K562 (cell line): ENCODE measurements around the gene SYNJ2. TPM values are rescaled to one million over a fixed set of nuclear protein-coding genes. Genes with fewer than 3 reads are reported as not detected.

Source experiments
- ATAC-seq: fragments of 200-7000 bp; cut with Tn5 transposase; 3 replicates; pipeline ENCODE4 v1.9.1; 2020; ENCODE audit warnings: moderate library complexity
- BruUV-seq: library from RNA; stranded (reverse); fragments of 400-500 nt; replicated peaks from 2 replicates; lab custom pipeline; 2021; lab: Mats Ljungman, UMichigan
- CTCF ChIA-PET: fragments of 300-600 bp; formaldehyde crosslinking; extraction: SDS; loops from one replicate; lab custom pipeline; 2021; ENCODE audit warnings: low intra/inter-chr PET ratio; lab: Yijun Ruan, JAX
- POLR2A ChIA-PET: fragments of 300-600, 350-650 bp; sonication (Branson Sonifier 250); formaldehyde crosslinking; extraction: SDS; loops from one replicate; lab custom pipeline; 2021; ENCODE audit warnings: antibody characterized with exemption, inconsistent platforms; lab: Yijun Ruan, JAX
- DNase-seq, 4 experiments: peaks; one replicate each; pipeline versions ENCODE4 v3.0.0 to v3.0.0-alpha.2; 2011 to 2018; ENCODE audit warnings: low spot score in 3 of 4, mixed read lengths in 3 of 4; ENCODE audit errors: extremely low read depth in 1 of 4
- FAIRE-seq: peaks from 2 replicates; lab custom pipeline; 2011; peaks lifted over from hg19 to GRCh38; lab: Jason Lieb, UNC
- H2AFZ ChIP-seq: 2 replicates; pipeline ENCODE4 v1.6.0; 2011; ENCODE audit warnings: low read depth, low read length, control low read depth, inconsistent platforms
- H3K27ac ChIP-seq: fragments of 200-600 bp; 3 replicates; pipeline ENCODE4 v1.8.0; 2011; ENCODE audit warnings: low read depth, mild to moderate bottlenecking, control low read depth, inconsistent platforms, low read length, moderate library complexity, mixed read lengths; ENCODE audit errors: extremely low read depth
- H3K27me3 ChIP-seq, 2 experiments: fragments of 300-600 bp in 1 of 2; 2 replicates in 1 of 2; 3 replicates in 1 of 2; pipeline versions ENCODE4 v1.6.0 to v1.8.0; 2011; ENCODE audit warnings: inconsistent platforms in 2 of 2, low read length in 2 of 2, mild to moderate bottlenecking in 1 of 2, mixed read lengths in 1 of 2, moderate library complexity in 1 of 2; ENCODE audit not compliant: control insufficient read depth in 2 of 2, insufficient read depth in 2 of 2
- H3K36me3 ChIP-seq: fragments of 300-600 bp; 3 replicates; pipeline ENCODE4 v1.8.0; 2011; ENCODE audit warnings: mild to moderate bottlenecking, low read length, inconsistent platforms; ENCODE audit not compliant: control insufficient read depth, insufficient read depth
- H3K4me1 ChIP-seq, 2 experiments: fragments of 200-600 bp in 1 of 2; replicated peaks in 1 of 2; 2 replicates in 1 of 2; 3 replicates in 1 of 2; pipeline versions ENCODE4 v1.5.1 to v1.8.0; 2011; ENCODE audit warnings: inconsistent platforms in 2 of 2, low read length in 2 of 2, mild to moderate bottlenecking in 1 of 2, mixed read lengths in 1 of 2, moderate library complexity in 1 of 2; ENCODE audit not compliant: control insufficient read depth in 2 of 2, insufficient read depth in 2 of 2
- H3K4me2 ChIP-seq: 2 replicates; pipeline ENCODE4 v1.6.1; 2011; ENCODE audit warnings: low read length, control low read depth, inconsistent platforms, mixed read lengths; ENCODE audit not compliant: insufficient read depth
- H3K4me3 ChIP-seq: fragments of 200-600 bp; sonication (generic), shearing (Covaris generic); 2 replicates; pipeline ENCODE4 v1.5.1; 2016; ENCODE audit warnings: control low read depth, inconsistent platforms
- H3K79me2 ChIP-seq: fragments of 200-600 bp; 3 replicates; pipeline ENCODE4 v1.8.0; 2011; ENCODE audit warnings: low read length, inconsistent platforms; ENCODE audit not compliant: control insufficient read depth, insufficient read depth
- H3K9ac ChIP-seq, 2 experiments: 2 replicates each; pipeline versions ENCODE4 v1.6.0 to v1.6.1; 2011; ENCODE audit warnings: low read depth in 2 of 2, low read length in 2 of 2, control low read depth in 1 of 2, inconsistent platforms in 1 of 2, mild to moderate bottlenecking in 1 of 2, mixed read lengths in 1 of 2; ENCODE audit not compliant: insufficient read depth in 1 of 2
- H3K9me1 ChIP-seq: one replicate; pipeline ENCODE4 v1.6.0; 2011; ENCODE audit warnings: inconsistent platforms, mild to moderate bottlenecking, low read length, moderate library complexity; ENCODE audit not compliant: control insufficient read depth, insufficient read depth
- H3K9me3 ChIP-seq: replicated peaks from 2 replicates; pipeline ENCODE4 v1.5.1; 2011; ENCODE audit warnings: low read depth, low read length, inconsistent platforms; ENCODE audit not compliant: control insufficient read depth, insufficient read depth
- H4K20me1 ChIP-seq: replicated peaks from 2 replicates; pipeline ENCODE4 v1.6.1; 2011; ENCODE audit warnings: low read length, inconsistent platforms, mixed read lengths; ENCODE audit not compliant: control insufficient read depth, insufficient read depth
- BCL6 ChIP-seq: fragments of 250-450 bp; sonication (Bioruptor Pico); IDR thresholded peaks from 2 replicates; pipeline ENCODE4 v1.4.0; 2020
- BRD9 ChIP-seq: fragments of 450-650 bp; IDR thresholded peaks from 2 replicates; pipeline ENCODE4 v1.6.1; 2018; ENCODE audit warnings: low read depth; ENCODE audit not compliant: partially characterized antibody
- ELF1 ChIP-seq: fragments of 200-800 bp; sonication (Bioruptor generic); IDR thresholded peaks from 2 replicates; pipeline ENCODE4 v1.6.1; 2016; ENCODE audit warnings: missing genetic modification characterization, missing compliant biosample characterization
- HDAC3 ChIP-seq: fragments of 450-650 bp; IDR thresholded peaks from 2 replicates; pipeline ENCODE4 v1.6.1; 2018; ENCODE audit warnings: borderline replicate concordance, mild to moderate bottlenecking, moderate library complexity; ENCODE audit not compliant: partially characterized antibody
- NELFE ChIP-seq: IDR thresholded peaks from 2 replicates; pipeline ENCODE4 v1.6.1; 2011; ENCODE audit warnings: mild to moderate bottlenecking; ENCODE audit not compliant: insufficient read depth, insufficient read length
- POLR2A ChIP-seq: fragments of 450-650 bp; conservative IDR thresholded peaks from 2 replicates; pipeline ENCODE4 v1.6.1; 2016
- PYGO2 ChIP-seq: fragments of 450-650 bp; IDR thresholded peaks from 2 replicates; pipeline ENCODE4 v1.6.1; 2016; ENCODE audit warnings: mild to moderate bottlenecking, missing genetic modification characterization, moderate library complexity, missing compliant biosample characterization
- RFX5 ChIP-seq: IDR thresholded peaks from 2 replicates; pipeline ENCODE4 v1.6.1; 2011; ENCODE audit warnings: low read depth, mild to moderate bottlenecking, improper control_type of control experiment, low read length
- SIN3A ChIP-seq, 2 experiments: fragments of 150-350 bp in 1 of 2; IDR thresholded peaks; 2 replicates each; pipeline ENCODE4 v1.6.1; 2011 to 2016; ENCODE audit warnings: borderline replicate concordance in 2 of 2, low read depth in 2 of 2, low read length in 2 of 2, mild to moderate bottlenecking in 2 of 2, moderate library complexity in 2 of 2; ENCODE audit not compliant: control insufficient read depth in 1 of 2
- TRIM28 ChIP-seq: fragments of 450-650 bp; IDR thresholded peaks from 2 replicates; pipeline ENCODE4 v1.6.1; 2017
- TSC22D4 ChIP-seq: fragments of 450-650 bp; IDR thresholded peaks from 2 replicates; pipeline ENCODE4 v1.6.1; 2016; ENCODE audit warnings: missing genetic modification characterization, missing biosample characterization, control low read depth
- U2AF2 ChIP-seq: fragments of 200-400 bp; formaldehyde crosslinking; optimal IDR thresholded peaks from 2 replicates; pipeline ENCODE3; 2017; ENCODE audit warnings: low read depth, mild to moderate bottlenecking, low read length
- ZNF274 ChIP-seq: IDR thresholded peaks from 2 replicates; pipeline ENCODE4 v1.6.1; 2011; ENCODE audit warnings: low read depth, mild to moderate bottlenecking, low read length, moderate library complexity, borderline replicate concordance
- WGBS: fragments of 100-300 bp; shearing (Covaris generic); methylation state at CpG from one replicate; pipeline ENCODE4 v1.1.6; 2016; ENCODE audit warnings: low coverage, mixed read lengths; ENCODE audit not compliant: insufficient coverage; ENCODE audit errors: missing lambda C conversion rate; 5-methylcytosine and 5-hydroxymethylcytosine counted together
- in situ Hi-C: fragments of 300-500 bp; cut with MboI; formaldehyde crosslinking; loops from 4 replicates; pipeline ENCODE4 v1.15.0; 2018; ENCODE audit warnings: inconsistent platforms, mixed read lengths
- intact Hi-C: fragments of 100-400 bp; cut with micrococcal nuclease; formaldehyde crosslinking; loops from 2 replicates; pipeline ENCODE4 v1.14.2; 2022
- polyA plus RNA-seq, 8 experiments: library from polyadenylated mRNA; depleted of rRNA in 4 of 8; stranded (reverse) in 5 of 8; unstranded in 3 of 8; fragments of >200 nt; fragmentation: Nextera tagmentation in 2 of 8; fragmentation: Illumina TruSeq in 1 of 8; extraction: Ambion mirVana in 2 of 8; extraction: Trizol in 1 of 8; gene quantifications; 2 replicates each; pipeline versions ENCODE4 v1.2.1 to v1.2.3, GENCODE V29; 2011 to 2014; ENCODE audit warnings: inconsistent platforms in 1 of 8, missing spikeins in 1 of 8
- total RNA-seq, 7 experiments: library from RNA; depleted of rRNA in 6 of 7; stranded (reverse); fragments of >200 nt in 6 of 7; fragmentation: Illumina TruSeq in 2 of 7; extraction: Trizol in 2 of 7; gene quantifications; 2 replicates each; pipeline versions ENCODE4 v1.2.1 to v1.2.3, GENCODE V29; 2011 to 2021; ENCODE audit warnings: low replicate concordance in 1 of 7
- TF ChIP-seq, protein P1 (sequence below), 3 experiments: fragments of 200-800 bp in 1 of 3; fragments of 250-450 bp in 1 of 3; fragments of 450-650 bp in 1 of 3; sonication (Bioruptor Pico) in 1 of 3; sonication (Bioruptor generic) in 1 of 3; formaldehyde crosslinking in 1 of 3; IDR thresholded peaks; 2 replicates each; pipeline versions ENCODE4 v1.6.1 to v1.8.0; 2016 to 2022; ENCODE audit warnings: mild to moderate bottlenecking in 2 of 3, missing genetic modification characterization in 2 of 3, missing compliant biosample characterization in 1 of 3, moderate library complexity in 1 of 3
- TF ChIP-seq, protein P2 (sequence below): IDR thresholded peaks from 2 replicates; pipeline ENCODE4 v1.6.1; 2011; ENCODE audit not compliant: insufficient read length; ENCODE audit errors: extremely low read depth

SYNJ2 gene
- total and polyA plus RNA-seq, 9 of the 15 experiments (the other 6 are each of a cell fraction or from before 2014, with no cell fraction given): 3.0 to 27.7 (median 17.8) TPM

DNA sequence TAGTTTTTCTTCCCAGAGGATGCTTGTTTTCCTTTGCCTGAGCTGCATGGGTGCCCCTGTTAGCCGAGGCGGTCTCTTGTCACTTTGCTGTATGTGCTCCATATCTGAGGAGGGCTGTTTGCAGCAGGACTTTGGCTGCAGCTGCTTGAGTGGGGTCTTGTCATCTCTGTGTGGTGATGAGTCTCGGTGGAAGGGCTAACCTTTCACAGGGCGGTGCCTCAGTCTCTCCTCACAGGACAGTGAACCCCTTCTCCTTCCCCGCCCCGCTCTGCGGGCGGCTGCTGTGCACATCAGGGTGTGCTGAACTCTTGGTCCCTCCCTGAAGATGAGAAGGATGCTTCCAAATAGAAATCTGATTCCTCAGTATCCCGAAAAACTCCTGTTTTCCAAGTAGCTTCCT lies 75.1 kb downstream of the SYNJ2 start:
- POLR2A ChIA-PET: interaction anchor here (0.6 to 4.4 kb wide), 2 partner anchors 9 to 31 kb away, joined by 3 to 28 read pairs; no protein-coding TSS in a partner anchor
- H3K36me3 ChIP-seq: peaks cover 5% of the 10 kb centered on the region; the same call in 1 of the 3 replicates
- H3K27me3 ChIP-seq: no peaks in the 10 kb centered on the region
- CTCF ChIA-PET: no interaction called here
- intact Hi-C loops: no loop called here
- in situ Hi-C loops: no loop called here
- 91% methylated on average over 9 of the region's 9 CpGs for WGBS
- no peak overlapping the region for H3K27ac ChIP-seq
- ATAC-seq (no peak), FAIRE-seq (no peak), DNase-seq (no peak)
- no peak overlapping the region for H3K9ac ChIP-seq
- no TSS peak for BruUV-seq
- H3K4me2 ChIP-seq: no peak overlapping the region
- H3K4me3 ChIP-seq: no peak overlapping the region
- 0 out of 2 replicates have a peak, but pooled peaks cover 3% of the 10 kb centered on the region for H4K20me1 ChIP-seq
- H2AFZ ChIP-seq: no peak overlapping the region
- no peaks in the 10 kb centered on the region for H3K9me3 ChIP-seq
- H3K79me2 ChIP-seq: no peaks in the 10 kb centered on the region
- TF ChIP-seq BCL6 (no peak), ELF1 (tag) (no peak), SIN3A (IDR thresholded peaks at IDR 0.05; ENCODE audit: borderline replicate concordance in 2 of 2, control insufficient read depth in 1 of 2, low read depth in 2 of 2, low read length in 2 of 2) (no peak), U2AF2 (no peak), HDAC3 (no peak), PYGO2 (tag) (no peak), RFX5 (no peak), TRIM28 (no peak), BRD9 (no peak), TSC22D4 (tag) (no peak), ZNF274 (no peak), POLR2A (no peak), NELFE (no peak)
- TF ChIP-seq, protein P1, sequence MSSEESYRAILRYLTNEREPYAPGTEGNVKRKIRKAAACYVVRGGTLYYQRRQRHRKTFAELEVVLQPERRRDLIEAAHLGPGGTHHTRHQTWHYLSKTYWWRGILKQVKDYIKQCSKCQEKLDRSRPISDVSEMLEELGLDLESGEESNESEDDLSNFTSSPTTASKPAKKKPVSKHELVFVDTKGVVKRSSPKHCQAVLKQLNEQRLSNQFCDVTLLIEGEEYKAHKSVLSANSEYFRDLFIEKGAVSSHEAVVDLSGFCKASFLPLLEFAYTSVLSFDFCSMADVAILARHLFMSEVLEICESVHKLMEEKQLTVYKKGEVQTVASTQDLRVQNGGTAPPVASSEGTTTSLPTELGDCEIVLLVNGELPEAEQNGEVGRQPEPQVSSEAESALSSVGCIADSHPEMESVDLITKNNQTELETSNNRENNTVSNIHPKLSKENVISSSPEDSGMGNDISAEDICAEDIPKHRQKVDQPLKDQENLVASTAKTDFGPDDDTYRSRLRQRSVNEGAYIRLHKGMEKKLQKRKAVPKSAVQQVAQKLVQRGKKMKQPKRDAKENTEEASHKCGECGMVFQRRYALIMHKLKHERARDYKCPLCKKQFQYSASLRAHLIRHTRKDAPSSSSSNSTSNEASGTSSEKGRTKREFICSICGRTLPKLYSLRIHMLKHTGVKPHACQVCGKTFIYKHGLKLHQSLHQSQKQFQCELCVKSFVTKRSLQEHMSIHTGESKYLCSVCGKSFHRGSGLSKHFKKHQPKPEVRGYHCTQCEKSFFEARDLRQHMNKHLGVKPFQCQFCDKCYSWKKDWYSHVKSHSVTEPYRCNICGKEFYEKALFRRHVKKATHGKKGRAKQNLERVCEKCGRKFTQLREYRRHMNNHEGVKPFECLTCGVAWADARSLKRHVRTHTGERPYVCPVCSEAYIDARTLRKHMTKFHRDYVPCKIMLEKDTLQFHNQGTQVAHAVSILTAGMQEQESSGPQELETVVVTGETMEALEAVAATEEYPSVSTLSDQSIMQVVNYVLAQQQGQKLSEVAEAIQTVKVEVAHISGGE (CRISPR knock-in tag; IDR thresholded peaks at IDR 0.05): no peak
- TF ChIP-seq, protein P2, sequence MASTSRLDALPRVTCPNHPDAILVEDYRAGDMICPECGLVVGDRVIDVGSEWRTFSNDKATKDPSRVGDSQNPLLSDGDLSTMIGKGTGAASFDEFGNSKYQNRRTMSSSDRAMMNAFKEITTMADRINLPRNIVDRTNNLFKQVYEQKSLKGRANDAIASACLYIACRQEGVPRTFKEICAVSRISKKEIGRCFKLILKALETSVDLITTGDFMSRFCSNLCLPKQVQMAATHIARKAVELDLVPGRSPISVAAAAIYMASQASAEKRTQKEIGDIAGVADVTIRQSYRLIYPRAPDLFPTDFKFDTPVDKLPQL: no peak
- H3K9me1 ChIP-seq: no peaks in the 10 kb centered on the region
- H3K4me1 ChIP-seq: peaks cover 0 to 10% of the 10 kb centered on the region in 2 experiments; a peak in 1 of 5 replicates
